Non-pigmented ciliary epithelial cell (primary cell): ENCODE measurements around the gene F8.

Experiments
- DNase-seq: peaks from one replicate; pipeline ENCODE4 v3.0.0-alpha.2; 2010; ENCODE audit warnings: low read depth

F8 gene

GRCh38 chrX:154813801-154814200, 208.7 kb downstream of the F8 start:
- no peak for DNase-seq

DNA sequence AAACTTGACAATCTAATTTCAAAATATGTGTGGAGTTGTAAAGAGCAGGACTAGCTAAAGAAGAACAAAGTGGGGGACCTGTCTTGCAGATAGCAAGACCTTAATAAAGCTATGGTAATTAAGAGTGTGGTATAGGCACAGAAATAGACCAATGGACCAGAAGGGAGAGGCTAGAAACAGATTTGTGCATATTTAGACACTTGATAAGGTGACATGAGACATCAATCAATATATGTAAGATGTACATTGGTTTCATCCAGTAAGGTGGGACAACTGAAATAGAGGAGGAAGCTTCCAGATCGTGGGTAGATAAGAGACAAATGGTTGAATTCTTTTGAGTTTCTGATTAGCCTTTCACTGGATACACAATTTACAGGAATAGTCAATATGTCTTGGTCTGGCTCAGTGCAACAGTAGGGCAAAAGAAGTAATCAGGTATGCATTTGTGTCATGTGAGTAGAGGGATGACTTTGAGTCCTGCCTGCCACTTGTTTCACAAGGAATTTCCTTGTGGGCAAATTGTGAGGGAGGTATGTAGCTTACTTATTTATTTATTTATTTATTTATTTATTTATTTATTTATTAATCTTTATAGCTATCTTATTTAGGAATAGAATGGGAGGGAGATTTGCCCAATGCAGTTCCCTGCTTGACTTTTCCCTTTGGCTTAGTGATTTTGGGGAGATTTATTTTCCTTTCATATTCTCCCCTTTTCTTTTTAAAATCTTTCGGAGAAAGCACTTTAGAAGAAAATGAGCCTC, 210.0 kb downstream of the F8 start:
- no peak for DNase-seq

- no peak for DNase-seq
Measured at GRCh38 chrX:154809939-154810665, 212.4 kb downstream of the F8 start.

DNA sequence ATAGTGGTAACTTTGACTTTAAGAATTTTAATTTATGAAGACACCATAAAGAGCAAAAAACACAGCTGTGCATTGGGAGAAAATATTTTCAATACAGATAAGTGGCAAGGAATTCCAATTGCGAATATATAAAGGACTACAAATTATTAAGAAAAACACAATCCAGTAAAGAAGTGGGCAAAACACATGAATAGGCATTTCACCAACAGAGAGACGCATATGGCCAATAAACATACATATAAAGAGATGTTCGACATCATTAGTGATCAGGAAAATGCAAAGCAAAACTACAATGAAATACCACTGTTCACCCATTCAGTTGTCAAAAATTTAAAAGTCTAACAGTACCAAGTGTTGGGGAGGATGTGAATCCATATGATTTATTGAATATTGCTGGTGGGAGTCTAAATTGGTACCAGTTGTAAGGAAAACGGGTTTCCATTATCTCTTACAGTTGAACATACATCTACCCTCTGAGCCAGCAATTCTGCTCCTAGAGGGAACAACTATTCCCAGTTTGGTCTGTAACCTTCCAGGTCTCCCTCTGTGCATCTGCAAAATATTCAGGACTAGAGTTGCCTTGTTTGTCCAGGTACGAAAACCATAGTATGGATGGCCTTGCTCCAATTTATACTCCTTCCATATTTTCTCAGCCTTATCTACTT, 215.6 kb downstream of the F8 start:
- no peak for DNase-seq

DNA sequence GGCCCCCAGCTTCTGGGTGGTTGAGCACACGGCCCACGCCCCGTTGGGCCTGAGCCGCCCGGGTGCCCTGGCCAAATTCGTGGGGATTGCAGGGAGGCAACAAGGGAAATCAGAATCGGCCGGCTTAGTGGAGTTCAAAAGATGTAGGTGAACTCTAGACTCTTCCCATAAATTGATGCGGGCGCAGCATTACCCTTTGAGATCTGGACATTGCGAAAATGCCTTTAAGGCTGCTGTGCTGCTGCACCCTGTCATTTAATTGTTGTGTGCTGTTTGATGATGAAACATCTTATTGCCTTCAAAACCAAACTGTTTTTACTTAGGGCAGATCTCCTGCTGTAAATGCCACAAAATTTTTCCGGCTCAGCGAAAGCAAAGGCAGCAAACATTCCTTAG, 216.8 kb downstream of the F8 start:
- DNase-seq, result no peak

DNA sequence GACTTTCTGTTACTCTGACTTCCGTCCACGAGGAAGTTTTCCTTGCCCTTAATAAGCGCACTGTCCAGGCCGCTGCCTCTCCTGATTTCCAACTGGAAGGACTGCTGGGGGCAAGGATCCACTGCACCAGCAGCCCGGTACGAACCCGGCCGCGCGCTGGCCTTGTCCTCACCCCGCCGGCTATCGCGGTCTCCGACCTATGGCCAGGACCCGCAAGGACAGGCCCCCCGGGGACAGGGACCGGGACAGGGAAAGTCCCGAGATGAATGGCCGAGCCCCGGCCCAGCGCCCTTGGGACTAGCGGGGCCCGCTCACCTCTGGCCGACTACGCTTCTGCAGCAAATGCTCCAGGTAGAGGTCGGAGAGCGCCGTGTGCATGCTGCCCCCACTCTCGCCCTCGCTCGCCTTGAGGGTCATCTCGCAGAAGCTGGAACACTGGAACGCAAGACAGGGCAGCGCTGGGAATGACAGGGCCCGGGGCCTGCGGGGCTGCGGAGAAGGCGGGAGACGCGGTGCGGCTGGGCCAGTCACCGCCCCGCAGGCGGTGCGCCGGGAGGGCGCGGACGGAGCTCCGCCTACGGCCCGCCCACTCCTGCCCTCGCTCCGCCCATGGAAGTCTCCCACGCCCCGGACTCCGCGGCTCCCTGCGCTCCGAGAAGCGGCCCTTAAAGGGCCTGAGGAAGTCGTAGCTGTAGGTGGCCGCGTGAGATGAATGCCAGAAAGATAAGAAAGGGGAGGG, 217.4 kb downstream of the F8 start, which contains the start of gene MPP1:
MPP1 (minus strand) TSS at position 529 of the 739 bp plus-strand sequence; CDS start at position 417, 112 bp downstream.
- no peak for DNase-seq

GRCh38 chrX:154804261-154804956, 218.1 kb downstream of the F8 start:
- DNase-seq, result no peak

GRCh38 chrX:154802947-154803346, 219.6 kb downstream of the F8 start:
- no peak for DNase-seq

DNA sequence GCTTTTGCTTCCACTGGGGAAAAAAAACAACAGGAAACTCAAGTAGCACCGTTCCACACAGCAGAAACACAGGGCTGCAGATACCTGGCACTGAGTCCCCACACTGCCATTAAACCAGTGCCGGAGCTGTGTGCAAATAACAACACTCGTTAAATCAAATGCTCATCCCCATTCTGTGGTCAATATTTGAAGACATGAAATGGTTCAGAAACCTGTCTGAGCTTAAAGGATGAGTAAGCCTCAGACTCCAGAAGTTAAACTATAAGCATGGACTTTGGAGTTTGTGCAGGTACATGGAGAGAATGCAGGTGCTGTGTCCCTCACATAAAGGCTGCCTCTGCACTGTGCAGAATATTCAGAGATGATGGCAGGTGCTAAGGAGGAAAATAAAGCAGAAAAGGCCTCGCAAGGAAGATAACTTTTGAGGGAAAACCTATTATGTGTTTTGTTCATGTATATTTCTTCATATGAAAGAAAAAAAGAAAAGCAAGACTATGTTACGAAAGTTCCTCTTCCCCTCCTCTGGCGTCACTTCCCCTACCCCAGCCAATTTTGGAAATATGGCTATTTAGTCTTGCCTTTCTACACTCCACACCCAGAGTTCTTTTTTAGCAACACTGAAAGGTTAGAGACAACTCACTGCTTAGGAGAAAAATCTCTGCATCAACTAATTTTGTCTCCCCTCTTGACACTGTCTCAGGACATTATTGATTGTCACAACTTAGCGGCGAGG, 221.9 kb downstream of the F8 start:
- no peak for DNase-seq

DNA sequence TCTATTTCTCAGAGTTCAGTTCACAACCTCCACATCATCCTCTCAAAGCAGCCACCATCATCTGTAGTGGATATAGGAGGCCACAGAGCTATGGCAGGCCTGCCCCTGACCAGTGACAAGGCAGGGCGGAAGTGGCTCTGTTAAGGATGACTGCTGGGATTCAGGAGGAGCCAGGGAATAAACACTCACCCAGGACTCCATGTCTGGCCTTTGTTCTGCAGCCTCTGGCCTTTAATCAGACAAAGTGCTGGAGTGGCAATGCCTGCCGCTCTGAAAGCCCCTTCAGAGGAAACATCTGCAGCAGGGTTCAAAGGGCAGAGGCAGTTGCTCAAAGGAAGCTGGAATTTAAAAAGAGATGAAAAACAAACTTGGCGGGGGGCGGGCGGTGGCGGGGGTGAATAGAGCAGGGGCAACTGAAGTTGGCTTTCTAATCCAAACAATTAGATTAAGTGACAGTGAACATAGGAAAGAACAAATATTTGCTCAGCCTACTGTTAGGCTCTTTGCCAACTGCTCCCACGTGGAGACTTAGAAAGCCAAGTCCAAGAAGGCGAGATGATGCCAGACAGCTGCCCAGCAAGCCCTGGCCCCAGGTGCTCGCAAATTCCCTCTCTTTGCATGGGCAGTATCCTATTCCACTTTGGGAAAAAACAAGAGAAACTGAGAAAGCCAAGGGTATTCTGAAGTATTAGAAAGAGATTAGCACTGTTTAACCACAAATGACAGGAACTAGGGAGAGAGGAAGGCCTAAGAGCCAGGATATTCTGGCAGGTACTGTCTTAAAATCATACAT, 222.8 kb downstream of the F8 start:
- DNase-seq, result no peak

DNA sequence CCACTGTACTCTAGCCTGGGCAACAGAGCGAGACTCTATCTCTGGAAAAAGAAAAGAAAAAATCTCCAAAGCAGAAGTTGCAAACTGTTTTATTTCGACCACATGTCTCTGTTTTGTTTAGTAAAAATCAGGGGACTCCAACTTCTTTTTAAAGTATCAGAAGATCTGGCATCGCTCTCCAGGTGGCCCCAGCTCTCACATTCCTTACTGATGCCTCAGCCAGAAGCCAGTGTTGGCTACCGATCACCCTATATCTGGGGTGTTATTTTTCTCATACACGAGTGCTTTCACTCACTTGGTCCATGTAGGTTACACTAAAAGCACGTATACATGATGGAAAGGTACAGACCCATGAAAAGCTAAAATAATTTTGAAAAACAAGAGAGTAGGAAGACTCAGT, 225.5 kb downstream of the F8 start:
- no peak for DNase-seq

- DNase-seq, result no peak
Measured at GRCh38 chrX:154795016-154795415, 227.5 kb downstream of the F8 start.

DNA sequence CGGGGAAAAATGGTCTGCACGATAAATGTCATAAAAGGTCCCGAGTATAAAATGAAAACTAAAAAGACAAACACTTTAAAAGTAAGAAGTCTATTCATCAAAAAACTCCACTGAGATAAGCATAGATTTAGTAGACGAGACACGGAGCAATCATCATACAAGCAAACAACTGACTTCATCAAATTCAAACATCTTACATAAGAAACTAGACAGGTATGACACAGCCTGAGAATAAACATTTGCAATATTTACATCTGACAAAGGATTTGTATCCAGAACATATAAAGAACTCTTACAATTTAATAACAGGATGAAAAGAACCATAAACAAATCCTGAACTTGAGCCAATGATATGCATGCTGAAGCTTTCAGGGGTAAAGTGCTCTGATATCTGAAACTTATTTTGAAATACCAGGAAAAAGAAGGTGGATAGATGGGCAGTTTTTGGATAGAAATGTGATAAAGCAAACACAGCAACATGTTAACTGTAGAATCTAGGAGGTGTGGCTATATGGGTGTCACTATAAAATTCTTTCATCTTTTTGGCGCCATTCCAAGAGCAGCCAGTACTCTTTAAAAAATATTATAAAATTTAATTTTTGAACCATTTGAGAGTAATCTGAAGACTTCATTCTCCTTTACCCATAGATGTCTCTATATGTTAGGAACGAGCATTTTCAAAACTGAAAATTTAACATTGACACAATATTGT, 229.3 kb downstream of the F8 start:
- DNase-seq, result no peak

DNA sequence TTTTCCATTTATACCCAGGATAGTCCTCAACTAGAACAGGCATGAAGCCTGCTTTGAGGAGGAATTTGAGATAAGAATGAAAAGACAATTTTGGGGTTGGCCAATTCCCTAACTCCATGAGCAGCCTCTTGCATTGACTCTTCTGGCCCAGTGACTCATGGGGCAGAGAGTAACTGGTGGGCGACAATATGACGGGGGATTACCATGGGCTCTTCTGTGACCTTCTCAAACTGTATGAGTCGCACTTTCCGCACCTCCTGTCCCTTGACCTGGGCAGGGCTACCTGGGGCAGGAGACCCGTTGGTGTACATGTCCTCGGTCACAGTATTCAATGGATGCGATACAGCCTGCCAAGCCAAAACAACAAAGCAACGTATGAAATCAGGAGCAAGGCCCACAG, 230.6 kb downstream of the F8 start:
- no peak for DNase-seq

DNA sequence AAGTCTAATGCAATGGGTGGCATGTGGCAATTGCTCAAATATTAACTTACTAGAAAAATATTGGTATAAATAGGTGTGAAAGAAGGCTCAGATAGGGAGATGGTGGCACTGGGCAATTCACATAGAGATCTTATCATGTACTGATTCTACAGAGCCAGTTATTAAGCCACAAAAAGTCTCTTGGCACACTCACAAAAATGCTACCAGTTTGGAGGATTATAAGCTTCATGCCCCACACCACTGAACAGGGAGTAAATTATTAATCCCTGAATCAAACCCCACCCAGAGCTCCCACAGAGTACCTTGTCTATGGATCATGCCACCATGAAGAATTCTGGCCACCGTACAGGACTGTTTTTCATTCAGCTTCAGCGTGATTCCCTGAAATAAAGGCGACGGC, 231.1 kb downstream of the F8 start:
- DNase-seq, result no peak
